Activated CD8-positive, alpha-beta memory T cell treated with anti-CD3 and anti-CD28 coated beads for 48 hours (primary cell): ENCODE data around the gene AFAP1L2.

Experiments
- DNase-seq, 3 experiments: peaks; one replicate each; pipeline ENCODE4 v3.0.0-alpha.2; 2020; ENCODE audit warnings: low read depth in 2 of 3, low spot score in 2 of 3

AFAP1L2 gene

DNA sequence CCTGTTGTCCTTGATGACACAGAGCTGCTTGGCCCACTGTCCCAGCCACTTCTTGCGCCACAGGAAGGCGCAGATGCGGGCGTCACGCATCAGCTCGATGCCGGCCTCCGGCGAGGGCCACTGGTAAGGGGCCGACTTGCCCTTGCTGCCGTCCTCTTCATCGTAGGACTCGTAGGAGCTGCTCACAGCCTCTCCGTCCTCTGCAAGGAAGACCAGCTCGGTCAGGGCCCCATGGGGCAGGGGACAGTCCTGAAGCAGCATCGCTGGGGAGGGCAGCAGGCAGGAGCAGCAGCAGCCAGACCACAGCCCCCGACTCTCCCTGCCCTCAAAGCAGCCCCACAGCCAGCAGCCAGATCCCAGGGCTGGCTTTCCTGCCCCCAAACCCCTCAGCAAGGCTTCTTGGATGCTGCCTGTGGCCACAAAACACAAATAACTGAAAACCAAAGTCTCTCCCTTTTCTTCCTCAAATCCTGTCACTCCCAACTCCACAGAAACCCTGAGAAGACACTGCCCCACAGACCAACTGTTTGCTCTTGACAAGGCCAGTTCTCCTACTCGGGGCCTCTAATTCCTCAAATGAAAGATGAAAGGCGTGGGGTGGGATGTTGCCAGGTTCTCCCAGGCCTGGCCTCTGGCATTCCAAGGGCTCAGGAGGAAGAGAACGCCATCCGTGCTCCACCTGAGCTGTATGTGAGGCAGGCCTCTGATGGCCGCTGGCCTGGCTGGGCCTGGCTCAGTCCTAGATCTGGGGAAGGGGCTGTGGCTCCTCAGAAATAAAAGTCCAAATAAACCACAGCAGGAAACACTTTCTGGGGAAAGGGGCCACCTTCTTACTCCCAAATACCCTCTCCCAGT lies 88.5 kb downstream of the AFAP1L2 start:
- DNase-seq: no peak

DNA sequence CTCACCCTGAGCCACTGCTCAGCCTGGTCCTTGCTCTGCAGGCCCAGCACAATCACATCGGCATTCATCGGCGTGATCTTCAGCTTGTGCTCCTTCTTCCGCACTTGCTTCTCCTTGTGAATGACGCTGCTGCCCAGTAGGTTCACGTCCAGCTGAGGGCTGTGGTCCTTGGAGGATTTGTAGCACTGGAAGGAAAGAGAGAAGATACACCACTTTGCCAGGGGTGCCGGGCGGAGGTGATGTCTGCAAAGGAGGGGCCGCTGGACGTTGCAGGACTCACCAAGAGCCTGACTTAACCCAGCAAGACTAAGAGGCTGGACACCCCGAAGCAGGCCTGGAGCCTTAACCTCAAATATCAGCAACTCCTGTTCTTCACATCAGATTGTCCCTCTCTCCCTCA lies 90.4 kb downstream of the AFAP1L2 start:
- DNase-seq: no peak

DNA sequence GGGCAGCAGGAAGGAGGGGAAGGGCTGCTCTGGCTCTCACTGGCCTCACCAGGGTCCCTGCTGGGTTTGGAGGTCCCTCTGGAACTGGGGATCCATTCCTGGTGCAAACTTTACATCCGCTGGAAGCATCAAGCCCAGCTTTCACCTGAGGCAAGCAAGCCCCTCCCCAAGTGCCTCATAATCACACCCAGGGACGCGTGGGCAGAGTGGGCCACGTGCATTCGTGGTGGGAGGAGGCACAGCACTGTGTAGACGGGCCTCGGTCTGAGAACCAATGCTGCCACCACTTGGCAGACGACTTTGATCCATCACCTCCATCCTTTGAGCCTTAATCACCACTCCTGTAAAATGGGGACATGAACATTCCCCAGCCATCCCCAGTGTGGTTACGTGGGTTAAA lies 91.2 kb downstream of the AFAP1L2 start:
- no peak for DNase-seq

DNA sequence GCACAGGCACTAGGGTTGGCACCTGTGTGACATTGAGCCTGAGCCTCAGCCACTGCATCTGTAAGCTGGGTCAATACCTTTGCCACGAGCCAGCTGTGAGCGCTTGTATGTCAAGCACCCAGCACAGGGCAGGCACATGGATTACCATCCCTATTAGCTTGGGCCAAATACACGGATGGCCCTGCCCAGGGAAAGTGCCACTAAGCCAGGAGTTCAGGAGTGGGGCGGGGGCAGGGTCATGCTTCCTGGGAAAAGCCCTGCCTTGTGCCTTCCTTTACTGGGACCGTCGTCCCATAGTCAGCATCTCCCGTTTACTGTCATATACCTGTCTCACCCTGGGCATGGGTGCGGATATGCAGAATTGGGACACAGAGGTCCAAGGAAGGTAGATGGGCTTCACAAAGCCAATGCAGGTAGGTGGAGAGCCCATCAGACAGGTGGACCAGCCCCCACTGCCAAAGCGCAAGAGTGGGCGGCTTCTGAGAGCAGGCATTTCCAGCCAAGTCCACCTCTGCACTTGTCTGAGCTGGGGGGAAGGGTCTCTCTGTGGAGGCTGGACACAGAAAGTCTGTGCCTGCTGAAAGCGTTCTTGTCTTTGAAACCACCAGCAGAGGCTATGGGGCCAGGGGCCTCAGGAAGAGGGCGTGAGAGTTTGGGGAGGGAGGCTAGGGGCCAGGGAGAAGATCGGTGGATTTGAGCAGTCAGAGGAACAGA lies 92.6 kb downstream of the AFAP1L2 start:
- no peak for DNase-seq

DNA sequence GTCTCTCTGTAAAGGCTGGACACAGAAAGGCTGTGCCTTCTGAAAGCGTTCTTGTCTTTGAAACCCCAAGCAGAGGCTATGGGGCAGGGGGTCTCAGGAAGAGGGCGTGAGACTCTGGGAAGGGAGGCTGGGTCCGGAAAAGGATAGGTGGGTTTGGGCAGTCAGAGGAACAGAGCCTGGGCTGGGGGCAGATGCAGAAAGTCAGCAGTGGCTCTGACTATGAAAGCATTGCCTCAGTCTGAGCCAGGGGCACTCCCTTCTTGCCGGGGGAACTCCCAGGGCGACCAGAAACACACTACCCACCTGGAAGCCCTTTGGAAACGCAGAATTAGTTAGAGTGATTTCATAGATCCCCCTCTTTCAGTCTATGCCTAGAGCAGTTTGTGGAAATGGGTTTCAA lies 93.3 kb downstream of the AFAP1L2 start:
- DNase-seq: no peak

DNA sequence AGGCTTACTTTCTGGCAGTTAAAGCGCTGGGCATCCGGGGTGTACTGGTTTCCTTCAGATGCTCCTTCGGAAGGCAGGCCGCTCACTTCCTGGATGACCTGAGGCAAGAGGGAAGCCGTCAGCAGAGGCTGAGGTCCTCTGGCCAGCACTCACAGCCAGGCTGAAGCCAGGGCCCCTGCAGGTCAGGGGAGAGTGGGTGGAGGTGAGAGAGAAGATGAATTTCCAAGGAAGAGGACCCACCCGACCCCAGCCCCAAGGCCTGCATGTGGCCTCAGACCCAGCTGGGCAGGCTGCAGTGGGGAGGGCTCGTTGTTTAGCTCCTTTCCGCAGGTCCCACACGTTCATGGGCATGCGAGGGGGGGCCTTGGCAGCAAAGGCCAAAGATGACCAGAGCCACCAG lies 94.0 kb downstream of the AFAP1L2 start:
- no peak for DNase-seq

DNA sequence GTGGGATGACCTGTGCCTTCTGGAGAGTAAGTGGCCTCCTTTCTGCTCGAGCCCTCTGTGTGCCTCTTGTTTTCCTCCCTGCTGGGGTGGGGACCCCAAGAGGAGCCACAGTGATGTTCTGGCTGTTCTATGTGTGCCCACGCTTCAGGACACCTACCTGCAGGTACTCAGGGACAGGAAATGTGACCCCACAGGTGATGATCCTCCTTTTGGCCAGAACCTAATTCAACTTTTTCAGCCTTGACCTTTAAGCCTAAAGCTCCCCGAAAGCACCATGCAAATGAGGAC lies 95.0 kb downstream of the AFAP1L2 start:
- no peak for DNase-seq

DNA sequence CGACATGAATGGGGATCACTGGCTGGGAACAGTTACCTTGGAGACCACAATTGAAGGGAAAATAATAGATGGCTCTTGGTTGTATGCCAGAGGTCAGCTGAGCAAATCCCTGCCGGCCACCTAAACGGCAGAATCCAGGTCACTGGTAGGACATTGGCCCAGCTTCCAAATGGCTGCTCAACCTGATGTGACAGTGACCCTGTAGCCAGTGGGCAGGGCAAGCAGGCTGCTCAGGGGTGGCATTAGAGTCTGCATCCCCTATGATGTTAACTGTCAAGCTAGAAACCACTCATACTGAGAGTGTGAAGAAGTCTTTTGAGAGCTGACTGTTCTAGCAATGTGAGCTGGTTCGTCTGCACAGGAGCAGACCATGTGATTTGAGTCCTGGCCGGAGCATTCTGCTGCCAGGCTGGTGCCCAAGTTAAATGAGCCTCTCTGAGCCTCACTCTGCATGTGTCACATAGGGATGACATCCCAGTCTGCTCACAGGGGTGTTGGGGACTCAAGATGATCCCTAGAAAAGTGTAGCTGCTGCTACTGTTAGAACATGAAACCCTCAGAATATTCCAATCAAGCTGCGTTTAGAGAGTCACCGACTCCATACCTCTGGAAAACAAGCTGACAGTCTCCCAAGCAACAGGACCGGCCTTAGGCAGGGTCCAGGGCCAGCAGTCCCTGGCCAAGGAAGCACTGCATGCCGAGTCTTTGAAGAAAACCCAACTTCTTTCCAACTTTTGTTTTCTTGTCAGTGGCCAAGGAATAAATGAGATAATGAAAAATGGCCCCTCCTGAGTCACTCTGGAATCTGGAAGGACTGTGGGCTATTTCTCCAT lies 95.6 kb downstream of the AFAP1L2 start:
- no peak for DNase-seq

DNA sequence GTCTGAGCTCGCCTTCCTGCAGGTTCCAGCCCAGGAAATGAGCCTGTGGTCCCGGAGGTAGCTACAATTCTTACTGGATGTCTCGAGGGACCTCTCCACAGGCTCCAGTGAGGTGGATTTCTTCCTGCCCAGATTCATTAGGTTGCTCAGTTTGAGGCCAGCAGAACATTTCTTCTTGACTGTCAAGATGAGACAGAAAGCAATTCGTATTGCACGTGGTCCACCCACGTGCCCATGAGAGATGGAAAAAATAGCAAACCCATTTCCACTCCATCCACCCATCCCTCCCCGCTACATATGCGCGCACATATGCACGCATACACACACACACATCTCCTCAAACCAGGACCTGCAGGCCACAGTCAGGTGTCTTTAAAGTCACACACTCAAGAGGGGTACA lies 96.6 kb downstream of the AFAP1L2 start:
- no peak for DNase-seq

DNA sequence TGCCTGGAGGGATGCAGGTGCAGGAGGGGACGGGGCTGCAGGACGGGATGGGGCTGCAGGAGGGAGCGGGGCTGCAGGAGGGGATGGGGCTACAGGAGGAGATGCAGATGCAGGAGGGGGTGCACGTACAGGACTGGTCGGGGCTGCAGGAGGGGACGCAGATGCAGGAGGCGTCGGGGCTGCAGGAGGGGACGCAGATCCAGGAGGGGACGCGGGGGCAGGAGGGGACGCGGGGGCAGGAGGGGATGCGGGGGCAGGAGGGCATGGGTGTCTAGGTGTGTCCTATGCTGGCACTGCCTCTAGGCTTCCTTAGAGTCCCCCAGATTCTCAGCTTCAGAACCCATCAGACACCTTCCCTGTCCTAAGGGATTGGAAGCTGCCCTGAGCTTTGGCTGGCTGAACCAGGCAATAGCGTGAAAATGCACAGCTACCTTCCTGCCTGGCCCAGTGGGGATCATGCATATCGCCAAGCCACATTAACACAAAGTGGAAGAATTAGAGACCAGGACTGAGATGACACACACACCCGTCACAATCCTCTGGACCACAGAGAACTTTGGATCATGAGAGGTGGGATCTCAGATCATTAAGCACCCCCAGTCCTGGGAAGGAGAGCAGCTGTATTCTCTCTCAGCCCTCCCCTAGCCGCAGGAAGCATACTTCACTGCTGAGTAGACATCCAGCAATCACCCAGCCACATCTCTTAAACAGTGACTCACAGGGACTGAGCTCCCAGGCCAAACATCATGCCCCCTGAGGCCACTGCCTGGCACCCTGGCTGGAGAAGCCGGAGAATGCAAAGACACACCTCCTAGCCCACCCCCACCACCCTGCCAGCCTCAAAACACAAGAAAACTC lies 98.0 kb downstream of the AFAP1L2 start:
- DNase-seq: no peak

DNA sequence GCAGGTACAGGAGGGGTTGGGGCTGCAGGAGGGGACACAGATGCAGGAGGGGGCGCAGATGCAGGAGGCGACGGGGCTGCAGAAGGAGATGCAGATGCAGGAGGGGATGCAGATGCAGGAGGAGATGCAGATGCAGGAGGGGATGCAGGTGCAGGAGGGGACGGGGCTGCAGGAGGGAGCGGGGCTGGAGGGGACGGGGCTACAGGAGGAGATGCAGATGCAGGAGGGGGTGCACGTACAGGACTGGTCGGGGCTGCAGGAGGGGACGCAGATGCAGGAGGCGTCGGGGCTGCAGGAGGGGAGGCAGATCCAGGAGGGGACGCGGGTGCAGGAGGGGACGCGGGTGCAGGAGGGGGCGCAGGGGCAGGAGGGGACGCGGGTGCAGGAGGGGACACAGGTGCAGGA lies 98.8 kb downstream of the AFAP1L2 start:
- DNase-seq: no peak

DNA sequence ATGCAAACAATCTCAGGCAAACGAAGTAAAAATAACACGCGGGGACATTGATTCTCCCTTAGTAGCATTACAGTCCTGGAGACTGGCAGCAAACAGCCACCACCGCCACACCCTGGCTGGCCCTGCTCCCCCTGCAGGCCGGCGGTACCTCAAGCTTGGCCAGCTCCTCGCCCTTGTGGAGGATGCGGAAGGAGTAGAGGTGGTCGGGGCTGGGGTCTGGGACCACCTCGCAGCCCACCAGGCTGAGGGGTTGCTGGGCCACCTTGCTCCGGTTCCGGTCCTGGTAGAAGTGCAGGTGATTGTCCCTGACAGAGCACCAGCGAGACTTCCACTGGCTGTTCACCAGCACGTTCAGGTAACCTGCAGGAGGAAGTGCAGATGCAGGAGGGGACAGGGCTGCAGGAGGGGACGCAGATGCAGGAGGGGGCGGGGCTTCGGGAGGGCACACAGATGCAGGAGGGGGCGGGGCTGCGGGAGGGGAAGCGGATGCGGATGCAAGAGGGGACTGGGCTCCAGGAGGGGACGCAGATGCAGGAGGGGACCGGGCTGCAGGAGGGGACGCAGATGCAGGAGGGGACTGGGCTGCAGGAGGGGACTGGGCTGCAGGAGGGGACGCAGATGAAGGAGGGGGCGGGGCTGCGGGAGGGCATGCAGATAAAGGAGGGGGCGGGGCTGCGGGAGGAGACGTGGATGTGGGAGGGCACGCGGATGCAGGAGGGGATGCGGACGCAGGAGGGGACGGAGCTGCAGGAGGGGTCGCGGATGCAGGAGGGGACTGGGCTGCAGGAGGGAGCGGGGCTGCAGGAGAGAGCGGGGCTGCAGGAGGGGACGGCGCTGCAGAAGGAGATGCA lies 99.5 kb downstream of the AFAP1L2 start:
- DNase-seq: peak; percentile 25 to 42 (median 33)

DNA sequence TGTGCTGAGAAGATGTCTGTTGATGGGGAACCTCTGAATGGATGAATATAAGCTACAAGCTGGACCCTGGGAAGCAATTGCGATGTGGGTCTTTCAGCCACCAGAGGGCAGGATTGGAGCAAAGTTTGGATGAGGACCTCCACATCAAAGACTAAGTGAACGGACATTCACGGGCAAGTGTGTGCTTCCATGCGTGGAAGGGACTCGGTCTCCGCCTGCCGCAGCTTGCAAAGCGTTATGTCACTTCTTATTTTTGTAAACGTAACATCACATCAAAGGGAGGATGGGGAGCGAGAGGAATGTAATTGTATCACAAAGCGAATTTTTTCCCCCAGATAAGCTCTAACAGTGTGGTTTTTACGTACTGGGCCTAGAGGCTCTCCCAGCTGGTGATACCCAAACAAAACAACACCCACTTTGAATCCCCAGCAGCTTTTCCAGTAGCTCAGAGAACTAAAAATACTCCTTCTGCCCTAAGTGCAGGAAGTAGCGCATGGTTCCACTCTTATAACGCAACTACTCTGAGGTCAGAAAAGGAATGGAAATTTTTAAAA lies 100.2 kb downstream of the AFAP1L2 start:
- DNase-seq: peak; percentile 30 to 55 (median 48)

DNA sequence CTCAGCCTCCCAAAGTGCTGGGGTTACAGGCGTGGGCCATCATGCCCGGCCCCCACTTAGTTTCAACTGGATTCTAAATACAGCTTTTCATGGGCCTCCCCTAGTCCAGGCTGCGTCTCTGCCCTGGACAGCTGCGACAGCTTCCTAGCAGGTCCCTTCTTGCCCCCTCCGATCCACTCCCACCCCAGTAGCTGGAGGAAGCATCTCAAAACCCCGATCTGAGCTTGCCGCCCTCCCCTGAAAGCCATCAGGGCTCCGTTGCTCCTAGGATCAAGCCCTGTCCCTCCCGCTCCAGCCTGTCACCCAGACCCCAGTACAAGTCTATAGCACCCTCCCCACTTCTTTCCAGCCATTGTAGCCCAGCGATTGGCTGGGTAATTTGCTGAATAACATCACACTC lies 100.7 kb downstream of the AFAP1L2 start:
- DNase-seq: no peak

DNA sequence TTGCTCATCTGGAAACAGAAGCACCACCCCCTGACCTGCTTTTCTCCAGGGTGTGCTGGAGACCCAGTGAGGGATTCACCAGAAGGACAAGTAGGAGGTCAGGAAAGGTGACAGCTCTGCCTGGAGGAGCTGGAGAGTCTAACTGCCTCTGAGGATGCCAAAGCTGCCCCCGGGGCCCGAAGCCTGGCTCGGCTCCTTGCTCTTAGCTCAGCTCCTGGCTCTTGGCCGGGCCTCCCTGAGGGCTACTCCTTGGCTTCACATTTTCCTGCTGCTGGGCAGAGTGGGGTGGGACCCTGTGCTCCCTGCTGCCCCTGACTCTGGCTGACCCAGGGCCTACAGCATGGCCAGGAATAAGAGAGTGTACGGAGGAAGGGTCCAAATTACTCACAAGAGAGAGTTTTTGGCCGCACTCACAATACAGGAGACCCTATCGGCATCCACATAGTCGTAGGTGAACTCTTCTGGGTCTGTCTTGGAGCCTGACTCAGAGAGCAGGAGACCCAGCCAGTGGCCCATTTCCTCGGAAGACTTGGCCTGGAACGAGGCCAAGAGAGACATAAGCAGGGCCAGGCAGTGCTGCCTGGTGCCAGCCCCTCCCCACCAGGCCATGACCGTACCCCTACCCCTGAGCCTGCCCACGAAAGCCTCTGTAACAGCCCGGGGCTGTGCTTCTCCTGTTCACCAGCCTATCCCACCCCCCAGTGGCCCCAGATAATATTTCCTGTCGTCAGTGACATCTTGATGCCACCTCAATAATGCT lies 102.2 kb downstream of the AFAP1L2 start:
- DNase-seq: no peak

DNA sequence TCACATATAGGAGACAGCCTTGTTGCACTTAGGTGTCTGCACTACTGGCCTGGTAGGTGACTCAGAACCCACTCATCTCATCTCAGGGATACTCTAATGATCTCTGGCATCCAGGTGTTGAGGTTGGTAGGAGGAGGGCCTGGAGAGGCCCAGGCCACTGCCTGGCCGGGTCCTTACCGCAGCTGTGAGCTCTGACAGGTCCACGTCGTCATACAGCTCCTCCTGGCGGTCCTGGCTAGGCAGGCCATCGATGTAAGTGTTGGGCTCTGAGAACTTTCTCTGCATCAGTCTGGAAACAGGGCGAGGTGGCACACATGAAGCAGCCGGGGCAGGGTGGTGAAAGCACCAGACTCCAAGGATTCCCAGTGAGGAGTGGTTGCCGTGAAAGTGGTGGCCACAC lies 103.1 kb downstream of the AFAP1L2 start:
- DNase-seq: no peak

DNA sequence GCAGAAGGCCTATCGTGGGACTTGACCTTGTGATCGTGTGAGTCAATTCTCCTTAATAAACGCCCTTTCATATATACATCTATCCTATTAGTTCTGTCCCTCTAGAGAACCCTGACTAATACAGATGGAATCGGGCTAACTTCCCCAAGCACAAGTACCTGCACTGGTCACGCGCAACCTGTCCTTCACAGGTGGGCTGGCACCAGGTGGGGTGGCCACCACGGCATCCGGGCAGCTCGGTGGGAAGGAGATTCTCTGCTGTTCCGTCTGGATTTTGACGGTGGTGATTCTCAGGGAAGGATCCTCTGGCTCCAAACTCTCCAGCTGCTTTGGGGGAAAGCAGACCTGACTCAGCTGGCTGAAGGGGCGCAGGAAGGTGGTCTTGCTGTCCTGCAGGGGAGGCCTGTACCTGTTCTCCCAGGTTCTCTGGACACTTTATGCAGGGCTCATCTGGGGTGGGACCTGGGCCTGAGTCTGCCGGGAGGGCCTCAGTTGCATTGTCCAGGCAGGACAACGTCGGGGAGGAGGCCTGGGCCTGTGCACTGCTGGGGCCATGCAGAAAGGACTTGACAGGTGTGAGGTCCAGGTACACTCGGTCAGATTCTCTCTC lies 104.2 kb downstream of the AFAP1L2 start:
- DNase-seq: no peak

DNA sequence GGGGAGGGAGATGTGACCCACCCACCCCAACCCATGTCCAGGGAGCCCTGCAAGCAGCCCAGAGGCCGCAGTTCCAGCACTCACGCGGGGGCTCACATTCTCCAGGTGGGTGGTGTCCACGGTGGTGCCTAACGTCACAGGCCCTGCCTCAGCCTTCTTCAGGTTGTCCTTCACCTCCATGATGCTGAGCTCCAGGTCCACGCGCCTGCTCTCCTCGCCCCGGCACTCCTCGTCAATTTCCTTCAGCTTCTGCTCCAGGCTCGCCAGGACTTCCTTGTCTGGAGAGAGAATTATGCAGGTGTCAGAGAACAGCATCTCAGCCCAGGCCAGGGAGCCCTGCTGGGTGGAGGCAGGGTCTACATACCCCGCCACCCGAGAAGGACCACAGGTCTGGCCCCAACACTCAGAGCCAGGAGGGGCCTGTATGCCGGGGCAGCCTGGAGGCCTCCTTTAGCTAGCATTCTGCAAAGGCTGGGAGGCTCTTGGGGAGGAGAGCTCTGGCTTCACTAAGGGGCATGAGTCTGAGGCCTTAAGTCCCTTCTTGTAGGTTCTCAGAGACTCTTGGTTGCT lies 107.1 kb downstream of the AFAP1L2 start:
- DNase-seq: no peak
